NCI-H2107 (cell line): ENCODE measurements around the gene B3GALT4.

Source experiments
- DNase-seq: peaks from one replicate; lab custom pipeline; 2025; lab: John Stamatoyannopoulos, UW

B3GALT4 gene

DNA sequence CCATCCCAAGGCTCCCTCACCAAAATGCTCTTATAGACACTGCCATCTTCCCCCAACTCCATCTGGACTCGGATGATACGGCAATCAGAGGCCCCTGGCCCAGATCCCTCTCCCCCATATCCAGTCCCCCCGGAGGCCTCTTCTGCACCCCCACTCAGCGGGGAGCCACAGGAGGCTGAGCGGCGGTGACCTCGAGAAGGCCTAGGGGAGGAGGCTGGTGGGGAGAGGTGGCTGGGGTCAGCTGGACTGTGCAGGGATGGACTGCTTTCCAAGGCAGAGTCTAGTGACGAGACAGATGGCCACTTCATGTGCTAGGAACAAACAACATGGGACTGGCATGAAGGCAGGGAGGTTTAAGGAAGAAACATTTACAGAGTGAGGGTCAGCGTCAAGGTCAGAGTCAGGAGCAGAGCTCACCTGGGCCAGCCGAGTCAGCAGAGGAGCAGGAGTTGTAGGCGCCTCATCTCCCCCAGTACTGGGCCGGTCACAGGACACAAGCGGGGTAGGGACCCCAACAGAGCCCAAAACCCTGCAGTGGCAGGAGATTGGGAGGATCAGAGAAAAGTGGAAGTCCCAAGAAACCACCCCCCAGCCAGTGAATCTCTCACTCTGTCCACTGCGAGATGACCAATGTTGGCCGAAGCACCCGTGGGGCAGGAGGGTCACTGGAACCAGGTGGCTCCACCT is 16.2 kb downstream of the B3GALT4 start:
- no peak for DNase-seq

DNA sequence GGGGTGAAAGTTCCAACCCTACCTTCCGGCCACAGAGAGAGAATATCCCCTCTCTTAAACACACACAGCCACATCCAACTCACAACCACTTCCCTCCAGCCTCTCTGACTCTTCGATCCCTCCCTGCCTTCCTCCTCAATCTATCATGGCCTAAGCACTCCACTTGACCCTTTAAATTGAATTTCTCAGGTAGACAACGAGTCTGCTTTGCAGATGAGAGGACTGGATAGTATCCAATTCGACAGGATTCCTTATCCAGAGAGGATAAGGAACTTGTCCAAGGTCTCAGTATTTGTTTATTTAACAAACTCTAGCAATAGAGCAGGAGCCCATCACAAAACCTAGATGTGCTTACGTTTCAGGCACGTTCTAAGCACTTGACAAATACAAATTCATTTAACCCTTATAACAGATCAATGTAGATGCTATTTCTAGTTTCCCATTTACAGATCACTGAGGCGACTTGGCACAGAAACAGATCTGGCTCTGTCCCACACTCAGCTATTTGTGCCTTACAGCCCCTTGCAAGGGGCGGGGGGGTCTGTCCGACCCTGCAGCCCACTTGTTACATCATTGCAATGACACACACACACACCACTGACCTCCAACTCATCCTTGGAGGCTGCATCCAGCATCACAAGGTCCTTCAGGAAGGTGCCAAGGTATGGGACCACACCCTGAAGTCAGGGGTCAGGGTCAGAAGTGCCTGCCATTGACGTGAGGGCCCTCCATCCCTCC is 17.3 kb downstream of the B3GALT4 start:
- DNase-seq: no peak

DNA sequence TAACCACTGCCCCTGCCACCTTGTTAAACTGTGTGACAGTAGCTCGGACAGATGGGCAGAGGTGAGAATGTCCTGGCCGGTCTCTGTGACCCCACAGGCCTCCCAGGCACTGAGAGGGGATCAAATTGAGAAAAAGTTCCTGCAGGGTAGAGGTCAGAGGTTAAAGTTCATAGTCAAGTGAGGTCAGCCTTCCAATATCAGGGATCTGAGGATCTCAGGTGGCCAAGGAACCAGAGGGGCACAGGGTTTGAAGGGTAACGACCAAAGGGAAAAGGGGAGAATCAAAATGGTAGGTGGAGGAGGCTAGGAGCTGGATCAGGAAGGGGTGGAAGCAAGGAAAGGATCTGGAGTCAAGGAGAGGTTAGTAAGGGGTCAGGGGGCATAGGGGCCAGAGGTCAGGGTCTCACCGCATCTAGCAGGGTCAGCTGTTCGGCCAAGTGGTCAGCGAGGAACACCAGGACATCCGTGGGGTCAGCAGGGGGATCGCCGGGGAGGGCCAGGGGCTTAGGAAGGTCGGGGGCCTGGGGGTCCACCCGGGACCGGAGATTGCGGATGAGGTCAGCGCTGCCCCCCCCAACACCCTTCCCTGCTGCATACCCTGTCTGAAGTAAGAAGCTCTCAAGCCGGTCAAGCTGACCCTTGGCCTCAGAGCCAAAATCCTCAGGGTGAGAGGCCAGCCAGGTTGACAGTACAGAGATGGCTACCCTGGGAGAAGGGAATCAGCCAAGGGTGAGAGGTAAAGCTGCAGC is 18.9 kb downstream of the B3GALT4 start:
- no peak for DNase-seq

DNA sequence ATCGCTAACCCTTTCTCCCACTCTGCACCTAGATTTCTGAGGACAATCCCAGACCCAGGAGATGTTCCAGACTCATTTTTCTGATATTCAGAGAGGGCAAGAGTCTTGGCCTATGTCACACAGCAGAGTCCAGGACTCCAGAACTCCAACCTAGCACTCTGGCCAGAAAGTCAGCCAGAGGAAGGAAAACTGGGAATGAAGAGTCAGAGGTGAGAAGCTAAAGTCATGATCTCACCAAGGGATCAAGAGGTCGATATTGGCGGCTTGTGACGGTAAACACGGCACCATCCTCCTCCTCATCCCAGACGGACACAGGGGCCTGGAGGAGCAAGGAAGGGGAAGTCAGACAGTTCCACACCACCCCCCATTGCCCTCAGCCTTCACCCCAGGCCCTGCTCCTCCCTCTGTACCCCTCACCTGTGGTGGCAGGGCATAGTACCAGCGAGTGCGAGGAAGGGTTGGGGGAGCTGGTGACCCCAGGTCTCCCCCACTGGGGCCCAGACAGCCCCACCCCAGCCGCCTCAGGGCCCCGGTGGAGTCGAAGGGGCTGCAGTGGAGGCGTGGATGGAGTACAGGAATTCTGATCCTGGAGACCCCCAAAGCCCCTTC is 20.0 kb downstream of the B3GALT4 start:
- DNase-seq: no peak

- DNase-seq: no peak
Observed at GRCh38 chr6:33297406-33297955, 20.6 kb downstream of the B3GALT4 start.

- no peak for DNase-seq
Observed at GRCh38 chr6:33297956-33298772, 21.2 kb downstream of the B3GALT4 start.

DNA sequence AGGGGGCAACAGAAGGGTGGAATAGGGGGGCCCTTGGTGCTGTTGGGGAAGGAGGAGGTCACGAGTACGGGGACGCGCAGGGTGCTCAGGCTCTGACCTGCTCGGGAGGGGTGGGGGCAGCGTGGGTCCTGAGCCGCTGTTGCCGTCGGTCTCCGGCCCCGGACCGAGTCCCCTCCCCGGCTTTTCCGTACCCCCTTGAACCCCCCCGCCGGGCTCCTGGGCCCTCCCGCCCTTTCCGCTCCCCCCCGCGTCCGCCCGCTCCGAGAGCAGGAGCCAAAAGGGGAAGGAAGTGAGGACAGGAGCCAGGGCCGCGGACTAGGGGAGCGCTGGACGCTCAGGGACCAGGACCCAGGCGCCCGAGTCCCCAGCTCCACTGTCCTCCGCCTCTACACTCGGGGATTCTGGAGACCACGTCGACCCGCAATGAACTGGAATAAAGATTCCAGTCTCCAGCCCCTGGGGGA is 21.9 kb downstream of the B3GALT4 start, which contains the start of gene RGL2:
Gene RGL2 (minus strand): TSS at position 170 of the 464 bp plus-strand sequence. CDS start 332 bp downstream, outside the sequence.
- DNase-seq: no peak

DNA sequence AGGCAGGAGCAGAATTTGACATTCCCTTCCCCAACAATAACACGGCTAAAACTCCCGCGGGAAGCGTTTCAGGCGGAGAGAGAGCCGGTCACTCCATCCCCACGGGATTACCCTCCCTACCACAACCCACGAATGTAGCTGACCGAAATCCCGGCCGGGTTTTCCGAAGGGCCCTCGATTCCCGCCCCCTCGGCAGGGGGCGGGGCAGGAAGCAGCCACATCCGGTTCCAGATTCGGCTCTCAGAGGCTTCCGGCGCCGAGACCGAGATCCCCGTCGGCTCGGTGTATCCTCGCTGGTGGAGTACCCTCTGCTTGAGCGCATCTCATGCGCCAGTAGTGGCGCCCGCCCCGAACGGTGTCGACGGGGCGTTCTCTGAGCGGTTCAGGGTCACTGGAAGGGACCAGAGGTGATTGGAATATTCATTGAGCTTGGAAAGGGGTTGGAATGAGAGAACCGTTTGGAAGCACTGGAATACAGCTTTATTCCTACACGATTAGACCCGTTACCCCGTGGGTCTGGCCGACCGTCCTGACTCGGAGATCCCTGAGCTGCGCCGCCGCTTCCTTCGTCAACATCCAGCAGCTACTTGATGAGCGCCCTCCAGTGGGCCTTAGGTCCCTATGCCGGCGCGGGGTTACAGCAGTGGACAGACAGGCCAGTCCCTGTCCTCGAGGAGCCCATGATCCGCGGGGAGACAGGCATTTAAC is 22.5 kb downstream of the B3GALT4 start:
- DNase-seq: peak; percentile 45

- no peak for DNase-seq
Observed at GRCh38 chr6:33301877-33302276, 25.0 kb downstream of the B3GALT4 start.

GRCh38 chr6:33304216-33304615 is 27.3 kb downstream of the B3GALT4 start:
- no peak for DNase-seq

DNA sequence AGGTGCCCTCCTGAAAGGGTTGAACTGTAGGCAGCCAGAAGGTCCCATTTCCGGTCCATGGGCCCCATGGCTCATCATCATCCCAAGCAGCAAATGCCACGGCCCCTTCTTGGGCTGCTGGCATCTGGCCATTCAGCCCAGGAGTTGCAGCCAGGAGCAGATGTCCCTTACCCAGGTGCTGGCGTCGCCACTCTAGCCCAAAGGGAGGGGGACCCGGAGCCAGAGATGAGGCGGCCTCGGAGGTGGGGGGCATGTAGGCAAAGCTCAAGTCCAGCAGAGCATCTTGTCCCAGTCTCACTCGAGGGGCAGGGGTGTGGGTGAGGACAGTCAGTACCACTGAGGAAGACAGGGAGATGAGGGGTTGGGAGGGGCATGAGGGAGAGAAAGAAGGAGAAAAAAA is 28.1 kb downstream of the B3GALT4 start:
- DNase-seq: no peak

DNA sequence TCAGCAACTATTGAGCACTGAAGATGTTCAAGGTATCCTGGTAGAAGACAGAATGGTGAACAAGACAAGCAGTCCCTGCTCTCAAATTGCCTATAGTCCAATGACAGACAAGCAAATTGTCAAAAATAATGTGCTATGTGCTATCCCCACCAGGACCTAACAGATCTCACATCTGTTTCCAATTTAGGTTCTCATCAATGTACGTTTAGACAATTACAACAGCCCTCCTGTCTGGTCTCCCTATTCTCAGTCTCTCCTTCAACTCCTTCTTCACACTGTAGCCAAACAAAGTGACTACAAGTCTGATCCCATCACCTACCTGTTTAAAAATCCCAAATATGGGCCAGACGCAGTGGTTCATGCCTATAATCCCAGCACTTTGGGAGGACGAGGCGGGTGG is 29.4 kb downstream of the B3GALT4 start:
- DNase-seq: no peak

- no peak for DNase-seq
Observed at GRCh38 chr6:33312361-33313104, 35.6 kb downstream of the B3GALT4 start.

DNA sequence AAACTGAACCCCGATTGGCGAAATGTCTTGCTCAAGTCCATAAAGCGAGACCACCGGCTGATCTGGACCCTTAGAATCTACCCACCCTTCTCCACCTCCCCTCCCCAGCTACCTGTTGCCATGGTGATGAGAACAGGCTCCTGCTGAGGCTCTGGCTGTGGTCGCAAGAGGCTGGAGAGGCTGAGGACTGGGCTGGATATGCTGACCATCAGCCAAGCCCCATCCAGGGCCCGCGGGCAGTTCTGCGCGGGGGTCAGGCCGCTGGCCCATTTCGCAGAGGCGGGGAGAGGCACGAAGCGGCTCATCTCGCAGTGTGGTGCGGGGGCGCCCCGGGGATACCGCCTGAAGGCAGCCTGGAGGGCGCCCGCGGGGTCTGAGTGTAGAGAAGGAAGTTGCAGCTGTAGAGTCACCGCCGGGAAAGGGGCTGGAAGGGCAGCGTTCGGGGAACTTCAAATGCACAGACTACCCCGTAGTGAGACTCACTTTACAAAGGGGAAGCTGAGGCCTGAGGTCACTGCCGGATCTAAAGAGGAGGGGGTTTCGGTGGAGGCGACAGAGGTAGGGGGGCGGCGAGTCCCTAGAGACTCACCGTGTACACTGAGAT is 36.3 kb downstream of the B3GALT4 start:
- no peak for DNase-seq

GRCh38 chr6:33313709-33314514 is 37.0 kb downstream of the B3GALT4 start, which contains the start of gene TAPBP:
Gene TAPBP (minus strand): TSS chr6:33314078. CDS start chr6:33314041, 37 bp downstream.
- DNase-seq: no peak

DNA sequence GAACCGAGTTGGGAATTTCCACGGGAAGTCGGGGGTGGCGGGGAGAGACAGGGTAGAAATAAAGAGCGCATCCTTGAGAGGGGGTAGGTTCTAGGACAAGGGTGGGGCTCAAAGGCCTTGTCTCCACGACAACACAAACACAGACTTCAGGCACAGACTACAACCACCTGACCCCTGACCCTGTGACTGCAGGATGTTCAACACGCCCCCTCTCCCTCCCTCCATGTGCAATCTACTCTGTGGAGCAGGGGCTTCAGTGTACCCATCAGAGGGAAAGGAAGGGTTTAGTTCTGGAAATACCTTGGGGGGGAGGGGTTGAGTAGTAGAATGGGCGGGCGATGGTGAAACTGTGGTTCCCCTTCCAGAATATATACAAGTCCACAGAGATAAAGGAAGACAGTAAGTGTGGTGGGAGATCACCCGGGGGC is 37.6 kb downstream of the B3GALT4 start:
- DNase-seq: no peak

- no peak for DNase-seq
Observed at GRCh38 chr6:33314943-33315792, 38.2 kb downstream of the B3GALT4 start.
